NOMO-1 (cell line): Measurements from ENCODE around the gene CEP162.
"Not testable (repeated sequence)": the region's sequence is repeated elsewhere in the genome, so short reads cannot be mapped to it uniquely, and the experiment has no call there.

Experiments used
- DNase-seq, 2 experiments: peaks; one replicate each; lab custom pipeline; 2025; ENCODE audit not compliant: unreplicated experiment in 2 of 2; lab: John Stamatoyannopoulos, UW

The CEP162 gene, protein sequence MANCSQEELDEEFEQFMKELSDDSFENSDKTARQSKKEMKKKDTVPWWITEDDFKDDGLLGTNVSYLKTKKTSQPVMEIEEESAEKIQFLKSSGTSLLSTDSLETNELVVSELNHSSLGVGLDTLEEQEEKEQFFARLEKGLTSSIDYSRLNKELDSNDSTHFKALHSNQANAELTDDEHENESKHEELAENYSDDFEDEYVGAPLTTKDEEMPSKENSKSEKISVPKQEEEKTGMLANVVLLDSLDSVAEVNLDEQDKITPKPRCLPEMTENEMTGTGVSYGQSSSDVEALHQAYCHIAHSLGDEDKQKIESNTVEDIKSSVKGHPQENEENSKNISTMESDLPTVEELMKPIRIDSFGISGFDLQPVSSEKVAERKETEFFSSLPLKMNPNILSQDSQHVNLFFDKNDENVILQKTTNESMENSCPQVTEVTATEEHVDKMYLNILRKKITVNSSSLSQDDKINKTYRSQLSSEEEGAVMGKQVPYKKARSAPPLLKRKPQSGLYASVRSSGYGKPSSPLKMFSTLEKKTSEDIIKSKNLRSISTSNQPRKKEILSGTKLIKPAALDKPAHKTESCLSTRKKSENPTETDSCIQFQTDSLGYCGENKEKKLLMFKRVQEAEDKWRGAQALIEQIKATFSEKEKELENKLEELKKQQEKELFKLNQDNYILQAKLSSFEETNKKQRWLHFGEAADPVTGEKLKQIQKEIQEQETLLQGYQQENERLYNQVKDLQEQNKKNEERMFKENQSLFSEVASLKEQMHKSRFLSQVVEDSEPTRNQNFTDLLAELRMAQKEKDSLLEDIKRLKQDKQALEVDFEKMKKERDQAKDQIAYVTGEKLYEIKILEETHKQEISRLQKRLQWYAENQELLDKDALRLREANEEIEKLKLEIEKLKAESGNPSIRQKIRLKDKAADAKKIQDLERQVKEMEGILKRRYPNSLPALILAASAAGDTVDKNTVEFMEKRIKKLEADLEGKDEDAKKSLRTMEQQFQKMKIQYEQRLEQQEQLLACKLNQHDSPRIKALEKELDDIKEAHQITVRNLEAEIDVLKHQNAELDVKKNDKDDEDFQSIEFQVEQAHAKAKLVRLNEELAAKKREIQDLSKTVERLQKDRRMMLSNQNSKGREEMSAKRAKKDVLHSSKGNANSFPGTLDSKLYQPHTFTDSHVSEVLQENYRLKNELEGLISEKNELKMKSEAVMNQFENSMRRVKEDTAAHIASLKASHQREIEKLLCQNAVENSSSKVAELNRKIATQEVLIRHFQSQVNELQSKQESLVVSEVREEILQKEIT (N-terminal part only)

DNA sequence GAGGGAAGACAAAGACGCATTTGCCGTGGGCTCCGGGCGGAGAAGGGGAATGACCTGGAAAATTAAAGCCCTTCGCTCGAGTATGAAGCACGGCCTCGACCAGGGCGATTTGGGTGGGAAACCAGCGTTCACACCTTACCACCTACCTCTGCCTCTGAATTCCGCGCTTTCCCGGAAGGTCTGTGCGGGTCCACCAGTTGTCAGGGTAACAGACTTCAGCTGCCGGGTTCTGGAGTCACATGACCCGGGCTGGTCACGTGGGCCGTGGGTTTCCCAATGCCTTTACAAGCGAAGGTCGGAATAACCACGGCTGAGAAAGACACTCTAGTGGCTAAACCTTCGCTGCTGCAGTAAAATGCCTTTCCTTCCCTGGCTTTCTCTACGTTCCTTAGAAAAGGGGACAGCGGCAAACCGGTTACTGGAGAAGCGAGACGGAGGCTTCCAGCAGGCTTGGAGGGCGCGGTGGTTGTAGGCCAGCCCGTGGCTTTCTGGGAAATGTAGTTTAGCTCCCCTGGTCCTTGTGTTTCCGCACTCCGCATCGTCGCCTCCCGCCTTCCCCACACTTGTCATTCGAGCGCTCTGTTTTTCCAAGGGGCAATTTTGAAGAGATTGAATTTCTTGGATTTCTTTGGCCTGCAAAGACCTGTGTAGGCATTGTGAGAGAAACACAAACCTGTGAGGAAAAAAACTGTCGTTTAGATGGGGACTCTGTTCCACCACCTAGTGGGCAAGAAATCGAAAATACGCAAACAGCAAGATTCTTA lies at the start of gene CEP162:
Gene CEP162 (minus strand): TSS at position 210 of the 764 bp plus-strand sequence. CDS start 1,250 bp downstream, outside the sequence.
- peak; percentile 84 to 90 for DNase-seq

DNA sequence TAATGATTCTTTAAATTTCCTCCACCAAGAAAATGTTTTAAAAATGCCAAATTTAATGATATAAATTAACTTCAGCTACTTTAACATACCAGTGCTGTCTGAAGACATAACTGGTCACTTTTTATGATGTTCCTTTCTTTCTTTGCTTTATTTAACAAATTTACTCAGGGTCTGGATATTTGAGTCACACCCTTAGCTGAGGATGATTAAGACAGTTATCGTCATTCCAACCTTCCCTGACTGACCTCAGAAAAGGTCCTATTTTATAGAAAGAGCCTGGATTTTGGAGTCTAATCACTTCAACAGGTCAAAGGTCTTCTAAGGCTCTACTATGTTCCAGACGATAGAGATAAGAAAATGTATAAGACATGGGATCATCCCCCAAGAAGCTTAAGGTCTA lies 47.4 kb upstream of the CEP162 start:
- no peak for DNase-seq

DNA sequence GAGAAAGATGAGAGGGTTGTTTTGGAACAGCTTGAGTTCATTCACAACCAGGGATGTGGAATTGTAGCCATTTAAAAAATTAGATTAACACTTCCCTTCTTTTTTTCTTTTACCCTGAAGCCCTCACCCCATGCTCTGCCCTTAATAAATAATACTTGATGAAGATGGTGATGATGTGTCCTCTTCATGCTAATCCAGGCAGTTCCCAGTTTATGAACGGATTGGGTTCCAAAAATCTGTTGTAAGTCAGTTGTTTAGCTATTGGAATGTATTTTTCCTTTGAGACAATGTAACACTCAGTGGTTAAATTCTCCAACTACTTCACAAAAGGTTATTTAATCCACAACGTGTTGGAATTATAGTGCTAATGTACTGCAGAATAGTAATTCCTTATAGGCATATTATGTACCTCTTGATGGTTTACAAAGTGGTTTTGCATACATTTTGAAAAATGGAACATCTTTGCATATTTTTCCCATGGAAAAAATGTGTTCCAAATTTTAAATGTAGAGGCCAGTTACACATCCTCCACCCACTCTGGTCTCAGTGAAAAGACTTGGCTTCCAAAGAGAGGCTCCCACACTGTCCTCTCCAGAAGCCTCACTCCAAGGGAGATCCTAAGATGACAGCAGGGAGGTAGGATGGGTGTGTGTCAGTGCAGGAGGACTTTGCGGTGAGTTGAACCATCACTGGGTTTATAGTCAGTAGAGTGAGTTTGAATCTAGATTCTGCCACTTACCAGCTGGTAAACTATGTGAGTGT lies 45.8 kb upstream of the CEP162 start:
- DNase-seq, result no peak

DNA sequence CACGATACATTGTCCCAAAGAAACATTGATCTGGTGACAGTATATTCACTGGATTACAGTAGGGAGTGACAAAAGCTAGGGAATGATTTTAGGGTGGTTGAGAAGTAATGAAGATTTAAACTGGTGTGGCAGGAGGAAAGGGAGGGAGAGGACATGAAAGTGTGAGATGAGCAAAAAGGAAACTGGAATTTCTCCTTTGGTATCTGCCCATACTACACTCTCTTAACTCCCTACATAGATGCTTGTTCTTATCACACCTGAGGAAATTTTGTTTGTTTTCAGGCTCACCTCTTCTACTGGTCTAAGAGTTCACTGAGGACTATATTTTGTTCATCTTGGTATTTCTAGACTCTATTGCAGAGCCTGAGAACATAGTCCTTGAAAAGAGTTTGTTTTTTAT lies 44.9 kb upstream of the CEP162 start:
- DNase-seq, result no peak

DNA sequence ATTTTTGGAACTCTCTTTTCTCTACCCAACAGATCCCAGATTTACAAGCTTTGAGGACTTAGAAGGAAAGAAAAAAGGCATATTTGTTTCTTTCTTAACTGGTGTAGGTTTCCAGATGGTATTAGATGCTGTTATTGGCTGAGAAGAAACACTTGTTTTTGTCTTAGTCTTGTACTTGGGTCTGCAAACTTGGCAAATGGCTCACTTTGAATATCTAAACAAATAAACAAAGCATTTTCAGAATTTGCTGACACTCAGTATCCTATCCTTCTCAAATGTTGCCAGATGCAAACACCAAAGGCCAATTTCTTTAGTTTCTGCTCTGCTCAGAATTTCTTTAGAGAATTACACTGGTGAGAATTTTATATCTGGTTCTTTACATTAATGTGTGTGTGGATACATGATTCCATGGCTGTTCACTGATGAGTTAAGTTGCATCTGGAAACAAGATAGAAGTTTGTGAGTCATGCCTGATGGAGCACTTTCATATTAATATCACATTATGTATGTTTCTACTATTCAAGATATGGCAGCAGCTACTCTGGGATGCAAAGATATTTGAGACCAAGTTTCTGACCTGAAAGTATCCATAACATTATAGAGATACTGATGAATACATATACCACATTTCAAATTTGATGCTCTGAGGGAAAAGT lies 43.7 kb upstream of the CEP162 start:
- DNase-seq, result no peak

DNA sequence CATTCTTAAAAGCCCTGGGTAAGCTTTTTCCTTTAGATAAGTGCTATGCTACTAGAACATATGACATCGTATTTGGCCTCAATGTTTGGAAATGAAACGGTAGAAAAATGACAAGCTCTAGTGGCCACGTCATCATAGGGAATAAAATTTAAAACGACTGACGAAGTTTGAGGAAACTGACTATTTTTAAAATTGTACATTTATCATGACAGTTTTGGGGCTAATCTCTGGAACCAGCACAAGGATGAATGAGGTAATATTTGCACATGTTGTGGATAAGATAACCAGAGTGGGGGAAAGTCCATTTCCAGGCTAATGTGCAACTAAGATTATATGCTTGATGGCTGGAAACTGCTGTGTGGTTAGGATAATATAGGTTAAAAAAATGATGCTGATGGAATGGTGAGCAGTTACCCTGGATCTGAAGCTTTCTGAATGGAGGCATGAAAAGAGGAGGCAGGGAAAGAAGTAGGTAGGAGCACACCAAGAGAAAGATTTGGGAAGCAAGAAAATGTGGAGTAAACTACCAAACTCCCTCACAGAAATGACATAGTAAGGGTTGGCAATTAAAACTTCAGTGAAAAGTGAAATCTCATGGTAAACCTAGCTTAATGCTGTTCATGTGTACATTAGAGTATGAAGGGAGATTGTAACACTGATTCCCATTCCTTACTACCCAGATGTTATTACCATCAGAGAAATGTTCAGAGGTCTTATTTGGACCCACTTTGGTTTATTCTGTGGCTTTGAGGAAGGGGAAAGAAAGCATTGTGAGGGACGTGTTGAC lies 42.7 kb upstream of the CEP162 start:
- DNase-seq, result no peak

DNA sequence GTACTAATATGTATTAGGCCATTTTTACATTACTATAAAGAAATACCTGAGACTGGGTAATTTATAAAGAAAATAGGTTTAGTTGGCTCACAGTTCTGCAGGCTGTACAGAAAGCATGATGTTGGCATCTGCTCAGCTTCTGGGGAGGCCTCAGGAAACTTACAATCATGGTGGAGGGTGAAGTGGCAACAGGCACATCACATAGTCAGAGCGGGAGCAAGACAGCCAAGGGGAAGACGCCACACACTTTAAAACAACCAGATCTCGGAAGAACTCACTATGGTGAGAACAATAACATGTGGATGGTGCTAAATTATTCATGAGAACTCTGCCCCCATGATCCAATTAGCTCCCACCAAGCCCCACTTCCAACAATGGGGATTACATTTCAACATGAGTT lies 41.3 kb upstream of the CEP162 start:
- no peak for DNase-seq

DNA sequence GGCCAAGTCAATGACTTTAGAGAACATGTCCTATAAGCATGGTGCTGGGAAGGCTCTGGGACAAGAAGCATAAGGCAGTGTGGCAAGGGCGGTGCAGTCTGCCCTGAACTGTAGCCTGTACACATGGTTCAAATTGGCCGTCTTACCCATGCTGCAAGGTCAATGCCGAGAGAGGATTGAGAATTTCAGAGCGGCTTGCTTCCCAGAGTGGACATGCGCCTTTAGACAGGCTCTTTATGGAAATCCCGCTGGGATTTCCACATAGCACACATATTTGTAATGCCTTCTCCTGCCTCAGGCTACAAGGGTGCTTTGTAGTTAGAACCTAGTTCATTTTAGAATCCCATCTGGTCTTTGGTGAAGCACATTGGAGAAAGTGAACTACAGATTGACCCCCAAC lies 36.1 kb upstream of the CEP162 start:
- no peak for DNase-seq

DNA sequence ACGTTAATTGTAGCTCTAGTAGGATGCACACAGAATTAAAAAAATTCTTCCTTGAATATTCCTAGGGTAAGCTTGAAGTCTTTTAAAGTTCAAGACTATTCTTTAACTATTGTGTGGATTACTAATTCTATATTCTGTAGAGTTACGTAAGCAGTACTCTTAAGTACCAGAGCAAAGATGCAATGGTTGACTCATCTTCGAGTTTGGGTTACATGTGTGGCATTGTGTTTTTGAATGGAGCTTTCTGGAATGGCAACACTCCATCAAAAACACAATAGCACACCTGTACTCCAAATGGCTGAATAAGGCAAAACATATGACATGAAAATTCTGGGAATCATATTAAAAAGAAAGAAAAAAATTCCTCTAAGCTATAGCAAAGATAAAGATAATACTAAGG lies 33.5 kb upstream of the CEP162 start:
- DNase-seq, result no peak

DNA sequence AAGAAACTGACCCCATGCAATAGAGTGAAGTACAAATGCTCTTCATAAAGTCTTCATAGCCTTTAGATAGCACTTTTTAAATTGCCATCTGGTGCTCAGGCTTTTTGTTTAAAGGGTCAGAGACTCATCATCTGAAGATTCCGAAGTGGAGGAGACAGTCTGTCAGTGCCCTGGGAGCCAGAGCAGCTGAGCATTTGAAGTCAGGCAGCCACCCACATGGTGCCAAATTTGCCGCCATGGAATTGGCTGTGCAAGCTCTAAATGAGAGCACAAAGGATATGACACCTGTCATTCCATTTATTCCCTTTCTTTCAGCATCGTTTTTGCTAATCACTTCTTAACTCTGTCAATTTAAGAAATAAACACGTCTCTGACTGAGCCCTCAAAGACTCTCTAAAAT lies 32.8 kb upstream of the CEP162 start:
- DNase-seq, result no peak

DNA sequence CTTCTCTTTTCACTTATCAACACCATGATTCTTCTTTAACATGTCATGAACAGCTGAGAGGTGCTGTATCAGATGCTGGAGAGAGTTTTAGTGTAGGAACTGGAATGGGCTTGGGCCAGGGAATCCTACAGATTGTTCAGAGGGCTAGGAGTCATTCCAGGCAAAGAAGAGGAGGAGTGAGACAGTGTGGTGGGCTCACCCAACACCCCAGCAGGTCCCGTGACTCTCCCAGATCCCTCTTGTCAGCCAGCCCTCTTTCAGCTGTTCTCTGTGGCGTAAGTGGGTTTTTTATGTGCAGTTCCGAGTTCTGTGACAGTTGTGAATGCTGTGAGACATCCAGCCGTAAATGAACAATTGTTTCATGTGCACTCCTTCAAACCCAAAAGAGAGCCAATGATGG lies 31.4 kb upstream of the CEP162 start:
- DNase-seq, result no peak

DNA sequence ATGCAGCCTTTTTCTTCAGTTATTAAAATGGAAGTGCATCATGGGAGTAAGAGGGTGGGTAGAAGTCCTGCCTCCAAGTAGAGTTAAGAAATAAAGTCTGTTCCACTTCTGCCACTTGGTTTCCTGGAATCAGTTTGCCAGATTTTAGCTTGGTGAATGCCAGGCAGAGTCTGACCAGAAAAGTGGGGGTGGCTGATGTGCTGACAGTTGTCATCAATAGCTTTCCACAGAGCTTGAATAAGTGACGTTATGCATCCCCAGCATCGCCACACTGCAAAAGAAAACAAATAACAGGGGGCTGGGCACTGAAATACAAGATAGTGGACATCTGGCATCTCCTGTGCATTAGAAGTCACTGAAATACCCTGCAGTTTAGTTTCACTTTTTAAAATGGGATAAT lies 30.8 kb upstream of the CEP162 start:
- DNase-seq, result no peak

DNA sequence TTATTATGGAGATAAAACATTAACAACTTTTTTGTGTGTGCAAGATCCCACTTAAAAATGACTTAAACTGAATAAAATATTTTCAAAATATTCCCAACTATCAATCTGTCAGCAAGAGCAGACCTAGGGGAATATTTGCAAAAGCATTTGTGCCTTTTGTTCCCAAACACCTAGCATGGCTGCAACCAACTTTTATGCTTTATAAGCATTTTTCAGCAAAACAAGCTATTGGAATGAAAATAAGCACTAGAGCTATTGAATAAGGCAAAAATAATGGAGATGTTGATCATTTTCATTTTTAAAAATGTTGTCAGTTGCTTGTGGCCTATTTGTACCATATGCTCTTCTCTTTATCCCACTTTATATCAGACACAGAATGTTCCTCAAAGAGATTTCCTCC lies 28.2 kb upstream of the CEP162 start:
- DNase-seq, result no peak

DNA sequence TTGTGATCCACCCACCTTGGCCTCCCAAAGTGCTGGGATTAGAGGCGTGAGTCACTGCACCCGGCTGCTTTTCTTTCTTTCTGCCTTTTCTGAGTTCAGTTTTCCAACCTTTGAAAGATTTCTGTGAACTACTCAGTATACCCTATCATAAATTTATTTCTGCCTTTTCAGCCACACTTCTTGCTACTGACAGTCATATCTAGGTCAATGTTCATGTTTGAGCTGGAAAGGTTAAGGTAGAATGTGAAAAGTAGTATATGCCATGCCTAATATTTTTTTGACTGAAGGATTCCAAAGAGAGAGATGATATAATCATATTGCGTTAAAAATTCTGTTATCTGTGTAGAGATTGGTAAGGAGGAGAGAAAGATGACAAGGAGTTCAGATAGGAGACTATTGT lies 25.9 kb upstream of the CEP162 start:
- DNase-seq, result no peak

DNA sequence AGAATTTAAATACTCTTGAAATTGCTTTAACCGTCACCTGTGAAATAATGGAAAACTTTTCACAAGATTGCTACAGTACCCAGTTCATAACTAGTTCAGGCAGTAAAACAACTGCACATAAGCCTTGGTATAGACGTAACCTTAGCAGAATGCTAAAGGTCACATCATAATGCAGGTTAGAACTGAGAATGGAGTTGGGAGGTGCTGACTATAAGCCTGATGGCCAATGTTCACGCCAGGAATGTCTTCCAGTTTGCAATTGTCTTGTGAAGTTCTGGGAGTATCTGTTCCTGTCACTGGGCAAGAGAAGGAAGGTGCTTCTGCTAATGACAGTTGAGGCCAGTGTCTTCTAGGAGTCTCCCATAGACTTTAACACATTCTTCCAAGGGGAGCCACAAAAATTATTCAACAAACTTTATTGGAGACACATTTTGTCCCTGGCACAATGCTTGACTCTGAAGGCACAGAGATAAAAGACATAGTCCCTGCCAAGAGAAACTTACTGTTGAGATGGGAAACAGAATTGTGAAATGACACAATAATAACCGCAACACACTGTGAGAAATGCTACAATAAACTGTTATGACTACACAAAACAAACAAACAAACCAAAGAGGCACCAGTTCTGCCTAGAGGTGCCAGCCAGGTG lies 24.6 kb upstream of the CEP162 start:
- DNase-seq, result no peak

DNA sequence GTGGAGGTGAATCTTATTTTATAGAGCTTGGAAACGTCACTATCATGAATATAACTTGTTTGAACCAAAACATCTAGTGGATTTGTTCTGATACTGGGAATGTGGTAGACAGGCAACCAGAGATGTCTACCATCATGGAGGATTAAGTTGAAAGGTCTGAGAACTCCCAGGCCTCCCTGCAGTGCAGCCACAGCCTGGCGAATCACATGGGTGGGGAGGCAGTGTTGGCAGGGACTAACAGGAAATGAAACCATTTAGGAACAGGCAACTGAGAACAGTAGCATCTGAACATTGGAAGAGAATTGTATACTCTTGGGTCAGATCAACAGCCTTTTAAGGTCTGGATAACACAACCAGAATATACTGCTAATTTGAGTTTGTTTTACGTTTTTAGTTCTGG lies 22.3 kb upstream of the CEP162 start:
- DNase-seq, result no peak

DNA sequence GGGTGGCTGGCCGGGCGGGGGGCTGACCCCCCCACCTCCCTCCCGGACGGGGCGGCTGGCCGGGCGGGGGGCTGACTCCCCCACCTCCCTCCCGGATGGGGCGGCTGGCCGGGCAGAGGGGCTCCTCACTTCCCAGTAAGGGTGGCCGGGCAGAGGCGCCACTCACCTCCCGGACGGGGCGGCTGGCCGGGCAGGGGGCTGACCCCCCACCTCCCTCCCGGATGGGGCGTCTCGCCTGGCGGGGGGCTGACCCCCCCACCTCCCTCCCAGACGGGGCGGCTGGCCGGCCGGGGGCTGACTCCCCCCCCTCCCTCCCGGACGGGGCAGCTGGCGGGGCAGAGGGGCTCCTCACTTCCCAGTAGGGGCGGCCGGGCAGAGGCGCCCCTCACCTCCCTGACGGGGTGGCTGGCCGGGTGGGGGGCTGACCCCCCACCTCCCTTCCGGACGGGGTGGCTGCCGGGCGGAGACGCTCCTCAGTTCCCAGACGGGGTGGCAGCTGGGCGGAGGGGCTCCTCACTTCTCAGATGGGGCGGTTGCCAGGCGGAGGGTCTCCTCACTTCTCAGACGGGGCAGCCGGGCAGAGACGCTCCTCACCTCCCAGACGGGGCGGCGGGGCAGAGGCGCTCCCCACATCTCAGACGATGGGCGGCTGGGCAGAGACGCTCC lies 17.1 kb upstream of the CEP162 start:
- not testable (repeated sequence) for DNase-seq
